Measurements from ENCODE around the gene PCDH9. TPM values are rescaled to one million over a fixed set of nuclear protein-coding genes. Genes with fewer than 3 reads are reported as not detected.

PCDH9 gene
- total and polyA plus RNA-seq, 10 of the 15 experiments (the other 5 are each of a cell fraction or from before 2014, with no cell fraction given) = 0.02 to 2.3 (median 0.05) TPM; not detected in 1

DNA sequence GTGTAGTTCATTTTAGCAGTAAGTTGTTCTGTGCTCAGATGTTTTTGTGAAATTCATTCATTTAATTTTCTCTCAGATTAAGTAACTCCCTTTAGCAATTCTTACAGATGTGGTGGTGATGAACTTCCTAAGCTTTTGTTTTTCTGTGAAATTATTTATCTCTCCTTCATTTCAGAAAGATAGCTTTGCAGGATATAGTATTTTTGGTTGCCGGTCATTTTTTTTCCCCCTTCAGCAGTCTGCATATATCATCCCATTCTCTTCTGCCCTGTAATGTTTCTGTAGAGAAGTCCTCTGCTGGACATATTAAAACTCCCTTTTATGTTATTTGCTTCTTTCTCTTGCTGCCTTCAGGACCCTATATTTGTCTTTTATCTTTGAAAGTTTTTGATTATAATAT, 470.2 kb downstream of the PCDH9 start:
- no peaks in the 10 kb centered on the region for H3K79me2 ChIP-seq (ENCODE audit: control insufficient read depth, insufficient read depth, low read length)
- intact Hi-C loops (cut with micrococcal nuclease; ENCODE audit: unreplicated experiment) = no loop called here
- no peaks in the 10 kb centered on the region for H3K36me3 ChIP-seq (ENCODE audit: control insufficient read depth in 2 of 2, insufficient read depth in 2 of 2, low read length in 1 of 2)
- no peaks in the 10 kb centered on the region for H4K20me1 ChIP-seq (ENCODE audit: control insufficient read depth, insufficient read depth)
- DNase-seq (ENCODE audit: low read depth, low spot score) = no peak
- FAIRE-seq = no peak
- H3K27ac ChIP-seq (ENCODE audit: control insufficient read depth, insufficient read depth) = no peak overlapping the region
- in situ Hi-C loops (cut with MboI) = no loop called here
- no peaks in the 10 kb centered on the region for H3K4me1 ChIP-seq (ENCODE audit: control insufficient read depth, insufficient read depth, low read length)
- BruUV-seq (replicated peaks) = no TSS peak
- H3K4me2 ChIP-seq (ENCODE audit: control insufficient read depth, insufficient read depth) = no peak overlapping the region
- ATAC-seq = no peak
- TF ChIP-seq ETV6 (conservative IDR thresholded peaks at IDR 0.05 in 1 of 2, IDR thresholded peaks at IDR 0.05 in 1 of 2; ENCODE audit: borderline replicate concordance in 1 of 2, low read depth in 1 of 2) (no peak), TCF12 (IDR thresholded peaks at IDR 0.05; ENCODE audit: low read depth, low read length) (no peak)
- TF ChIP-seq, protein P1, sequence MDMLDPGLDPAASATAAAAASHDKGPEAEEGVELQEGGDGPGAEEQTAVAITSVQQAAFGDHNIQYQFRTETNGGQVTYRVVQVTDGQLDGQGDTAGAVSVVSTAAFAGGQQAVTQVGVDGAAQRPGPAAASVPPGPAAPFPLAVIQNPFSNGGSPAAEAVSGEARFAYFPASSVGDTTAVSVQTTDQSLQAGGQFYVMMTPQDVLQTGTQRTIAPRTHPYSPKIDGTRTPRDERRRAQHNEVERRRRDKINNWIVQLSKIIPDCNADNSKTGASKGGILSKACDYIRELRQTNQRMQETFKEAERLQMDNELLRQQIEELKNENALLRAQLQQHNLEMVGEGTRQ (IDR thresholded peaks at IDR 0.05; ENCODE audit: borderline replicate concordance, low read depth, low read length) = no peak
- TF ChIP-seq, protein P2, sequence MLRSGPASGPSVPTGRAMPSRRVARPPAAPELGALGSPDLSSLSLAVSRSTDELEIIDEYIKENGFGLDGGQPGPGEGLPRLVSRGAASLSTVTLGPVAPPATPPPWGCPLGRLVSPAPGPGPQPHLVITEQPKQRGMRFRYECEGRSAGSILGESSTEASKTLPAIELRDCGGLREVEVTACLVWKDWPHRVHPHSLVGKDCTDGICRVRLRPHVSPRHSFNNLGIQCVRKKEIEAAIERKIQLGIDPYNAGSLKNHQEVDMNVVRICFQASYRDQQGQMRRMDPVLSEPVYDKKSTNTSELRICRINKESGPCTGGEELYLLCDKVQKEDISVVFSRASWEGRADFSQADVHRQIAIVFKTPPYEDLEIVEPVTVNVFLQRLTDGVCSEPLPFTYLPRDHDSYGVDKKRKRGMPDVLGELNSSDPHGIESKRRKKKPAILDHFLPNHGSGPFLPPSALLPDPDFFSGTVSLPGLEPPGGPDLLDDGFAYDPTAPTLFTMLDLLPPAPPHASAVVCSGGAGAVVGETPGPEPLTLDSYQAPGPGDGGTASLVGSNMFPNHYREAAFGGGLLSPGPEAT (IDR thresholded peaks at IDR 0.05; ENCODE audit: low read depth) = no peak
- WGBS (ENCODE audit: insufficient coverage, insufficient replicate concordance, low lambda C conversion rate, missing lambda C conversion rate) = 100% methylated on average over 1 of the region's 1 CpG
- H3K9me3 ChIP-seq (replicated peaks; ENCODE audit: control insufficient read depth, insufficient read depth, low read length) = no peaks in the 10 kb centered on the region
- no peak overlapping the region for H2AFZ ChIP-seq (ENCODE audit: control insufficient read depth, low read depth, low read length)
- RAD21 ChIA-PET (ENCODE audit: unreplicated experiment) = no interaction called here
- H3K4me3 ChIP-seq = no peak overlapping the region
- H3K9ac ChIP-seq (ENCODE audit: control insufficient read depth, insufficient read depth, low read length) = no peak overlapping the region
- SMC1A ChIA-PET (ENCODE audit: uncharacterized antibody, unreplicated experiment) = no interaction called here
- CTCF ChIA-PET = no interaction called here
- H3K27me3 ChIP-seq (replicated peaks in 1 of 2; ENCODE audit: control insufficient read depth in 2 of 2, insufficient read depth in 2 of 2, low read length in 1 of 2) = no peaks in the 10 kb centered on the region
- POLR2A ChIA-PET = no interaction called here

GRCh38 chr13:66751691-66752090, 478.4 kb downstream of the PCDH9 start:
- no peaks in the 10 kb centered on the region; the same call in 2 of the 3 replicates for H3K9me3 ChIP-seq (replicated peaks; ENCODE audit: control insufficient read depth, insufficient read depth, low read length)
- ChIA-PET CTCF (interaction anchor here (0.7 kb wide), 1 partner anchor 265 kb away, joined by 3 read pairs; no protein-coding TSS in a partner anchor), POLR2A (no interaction called here), SMC1A (ENCODE audit: uncharacterized antibody, unreplicated experiment) (no interaction called here), RAD21 (ENCODE audit: unreplicated experiment) (no interaction called here)
- ATAC-seq = peak; percentile 72
- H3K36me3 ChIP-seq (ENCODE audit: control insufficient read depth in 2 of 2, insufficient read depth in 2 of 2, low read length in 1 of 2) = no peaks in the 10 kb centered on the region
- DNase-seq (ENCODE audit: low read depth, low spot score) = no peak
- no peaks in the 10 kb centered on the region for H3K4me1 ChIP-seq (ENCODE audit: control insufficient read depth, insufficient read depth, low read length)
- H3K79me2 ChIP-seq (ENCODE audit: control insufficient read depth, insufficient read depth, low read length) = no peaks in the 10 kb centered on the region
- H3K27me3 ChIP-seq (replicated peaks in 1 of 2; ENCODE audit: control insufficient read depth in 2 of 2, insufficient read depth in 2 of 2, low read length in 1 of 2) = no peaks in the 10 kb centered on the region
- no peaks in the 10 kb centered on the region for H4K20me1 ChIP-seq (ENCODE audit: control insufficient read depth, insufficient read depth)
- 45% methylated on average over 2 of the region's 2 CpGs for WGBS (ENCODE audit: insufficient coverage, insufficient replicate concordance, low lambda C conversion rate, missing lambda C conversion rate)
- in situ Hi-C loops (cut with MboI) (no loop called here), intact Hi-C loops (cut with micrococcal nuclease; ENCODE audit: unreplicated experiment) (no loop called here)
- H2AFZ ChIP-seq (ENCODE audit: control insufficient read depth, low read depth, low read length) = no peak overlapping the region
- H3K27ac ChIP-seq (ENCODE audit: control insufficient read depth, insufficient read depth) = no peak overlapping the region
- no peak overlapping the region for H3K4me3 ChIP-seq
- H3K9ac ChIP-seq (ENCODE audit: control insufficient read depth, insufficient read depth, low read length) = no peak overlapping the region
- BruUV-seq (replicated peaks) = no TSS peak
- H3K4me2 ChIP-seq (ENCODE audit: control insufficient read depth, insufficient read depth) = no peak overlapping the region
- FAIRE-seq = no peak
- no peak for TF ChIP-seq WRNIP1 (IDR thresholded peaks at IDR 0.05; ENCODE audit: borderline replicate concordance, low read depth, low read length)
- TF ChIP-seq CHD1 (IDR thresholded peaks at IDR 0.05; ENCODE audit: low read depth, low read length) = no peak
- TF ChIP-seq SP1 (IDR thresholded peaks at IDR 0.05; ENCODE audit: low read depth, low read length) = no peak
- no peak for TF ChIP-seq NFYA (IDR thresholded peaks at IDR 0.05; ENCODE audit: borderline replicate concordance, low read depth, low read length)
- no peak for TF ChIP-seq KLF5 (IDR thresholded peaks at IDR 0.05; ENCODE audit: partially characterized antibody)
- no peak for TF ChIP-seq CEBPZ (IDR thresholded peaks at IDR 0.05; ENCODE audit: low read depth, low read length)
- TF ChIP-seq HCFC1 (IDR thresholded peaks at IDR 0.05; ENCODE audit: low read length) = no peak
- TF ChIP-seq SMAD5 (IDR thresholded peaks at IDR 0.05; ENCODE audit: low read depth) = no peak
- TF ChIP-seq TARDBP (IDR thresholded peaks at IDR 0.05; ENCODE audit: borderline replicate concordance) = no peak
- TF ChIP-seq IKZF2 (IDR thresholded peaks at IDR 0.05) = no peak
